Heart left ventricle (tissue), 16 donors: ENCODE measurements around the gene MAPK8. TPM values are rescaled to one million over a fixed set of nuclear protein-coding genes. Genes with fewer than 3 reads are reported as not detected.

Experiments
- ATAC-seq, 4 donors: fragments of 200-7000 bp; cut with Tn5 transposase; one replicate each; pipeline ENCODE4 v1.9.1; 2020 to 2022; ENCODE audit warnings: moderate library complexity in 4 of 4, mild to moderate bottlenecking in 3 of 4, moderate number of reproducible peaks in 1 of 4
- DNase-seq, 5 donors: peaks; one replicate each; pipeline ENCODE4 v3.0.0-alpha.2; 2020
- H3K27ac ChIP-seq, 12 donors: fragments of 200-600 bp; sonication (generic) in 4 of 12; one replicate each; pipeline versions ENCODE4 v1.5.0 to v1.8.0; 2016 to 2022; ENCODE audit warnings: mild to moderate bottlenecking in 2 of 12
- H3K27me3 ChIP-seq, 9 donors: fragments of 200-600 bp; sonication (generic) in 2 of 9; one replicate each; pipeline versions ENCODE4 v1.5.1 to v1.8.0; 2016 to 2022; ENCODE audit warnings: mild to moderate bottlenecking in 3 of 9
- H3K36me3 ChIP-seq, 9 donors: fragments of 200-600 bp; sonication (generic) in 2 of 9; one replicate each; pipeline versions ENCODE4 v1.5.0 to v1.8.0; 2018 to 2022; ENCODE audit warnings: mild to moderate bottlenecking in 2 of 9
- H3K4me1 ChIP-seq, 12 donors: fragments of 200-600 bp; sonication (generic) in 4 of 12; one replicate each; pipeline versions ENCODE4 v1.5.0 to v1.8.0; 2016 to 2022; ENCODE audit warnings: mild to moderate bottlenecking in 3 of 12
- H3K4me3 ChIP-seq, 12 donors: fragments of 200-600 bp; sonication (generic) in 4 of 12; one replicate each; pipeline versions ENCODE4 v1.5.0 to v1.8.0; 2017 to 2022; ENCODE audit warnings: mild to moderate bottlenecking in 9 of 12, moderate library complexity in 4 of 12
- H3K9me3 ChIP-seq, 12 donors: fragments of 200-600 bp; sonication (generic) in 4 of 12; one replicate each; pipeline versions ENCODE4 v1.5.0 to v1.8.0; 2016 to 2022; ENCODE audit warnings: mild to moderate bottlenecking in 1 of 12
- POLR2A ChIP-seq, 2 donors: fragments of 450-650 bp; IDR thresholded peaks; one replicate each; pipeline ENCODE4 v1.6.1; 2017; ENCODE audit warnings: antibody characterized with exemption in 2 of 2, mild to moderate bottlenecking in 2 of 2, moderate library complexity in 2 of 2
- WGBS, 4 donors: extraction: QIAGEN DNeasy Blood & Tissue Kit in 2 of 4; methylation state at CpG; one replicate each; pipeline versions ENCODE4 v1.1.5 to v1.1.7; 2013 to 2018; 5-methylcytosine and 5-hydroxymethylcytosine counted together
- intact Hi-C, 10 donors: fragments of 100-400 bp; cut with DNase I; formaldehyde crosslinking; loops; one replicate each; pipeline versions ENCODE4 v1.11.1 to v1.14.2; 2022
- polyA plus RNA-seq, 2 donors: library from polyadenylated mRNA; stranded (reverse); fragments of 200-250 nt; gene quantifications; one replicate each; pipeline ENCODE4 v1.2.3, GENCODE V29; 2013
- total RNA-seq, 9 donors: library from RNA; depleted of rRNA in 2 of 9; stranded (reverse); fragments of >200 nt in 2 of 9; fragmentation: NEBNext Ultra II Directional in 3 of 9; extraction: Animal tissue kit (Norgen Biotek cat#: 25700) in 3 of 9; gene quantifications; one replicate each; pipeline versions ENCODE4 v1.1.0 to v1.2.4, GENCODE V29; 2016 to 2023
- TF ChIP-seq, protein P1 (sequence below), 12 donors: fragments of 200-600 bp; sonication (generic) in 4 of 12; IDR thresholded peaks; one replicate each; pipeline versions ENCODE4 v1.5.0 to v1.8.0; 2018 to 2022; ENCODE audit warnings: antibody characterized with exemption in 12 of 12, mild to moderate bottlenecking in 5 of 12
- donor health status: ischemic (EF 13 %, LVEDD 7.1; RV severe dilation, severe dysfunction).
- donor health status: healthy with polysubstance abuse.
- donor health status: DM: no; HTN: yes; CAD: no.
- donor health status: DM: no; HTN: no; CAD: no.
- donor health status: ischemic (EF 25% LVEDD 6.9; RV normal size, moderate dysfunction).
- donor health status: ischemic (EF 25% LVEDD 5.7; RV mildly dilated, moderate dysfunction).
- donor health status: healthy.
- donor health status: DM: yes; HTN: yes; CAD: no.
- donor health status: ischemic (EF 35%, LVEDD 5.7; RV mildly dilated, moderate dysfunction).
- donor health status: nonischemic (EF 11% LVEDD 7.7; RV severe dilation, severe dysfunction).
- donor health status: DM: yes; HTN: yes; CAD: no.
- donor health status: PGD.
- donor health status: ischemic (EF 29% LVEDD 5.4; RV normal size, mild dysfunction).
- donor health status: nonischemic (EF 23%, LVEDD 6.1; RV moderate dilation, normal function).

MAPK8 gene
- total and polyA plus RNA-seq, 11 donors = 4.2 to 36.8 (median 31.0) TPM

- Histone ChIP-seq H3K4me1 (peaks cover 0 to 46% (median 22%) of the 10 kb centered on the region in 12 donors), H3K36me3 (no peaks in the 10 kb centered on the region), H3K4me3 (peak overlapping the region in 1 of 12 donors; percentile 35), H3K9me3 (no peaks in the 10 kb centered on the region), H3K27ac (no peak overlapping the region), H3K27me3 (peaks cover 0 to 5% (median 0%) of the 10 kb centered on the region in 9 donors)
- DNase-seq = no peak
- ATAC-seq = no peak
- TF ChIP-seq, protein P1, sequence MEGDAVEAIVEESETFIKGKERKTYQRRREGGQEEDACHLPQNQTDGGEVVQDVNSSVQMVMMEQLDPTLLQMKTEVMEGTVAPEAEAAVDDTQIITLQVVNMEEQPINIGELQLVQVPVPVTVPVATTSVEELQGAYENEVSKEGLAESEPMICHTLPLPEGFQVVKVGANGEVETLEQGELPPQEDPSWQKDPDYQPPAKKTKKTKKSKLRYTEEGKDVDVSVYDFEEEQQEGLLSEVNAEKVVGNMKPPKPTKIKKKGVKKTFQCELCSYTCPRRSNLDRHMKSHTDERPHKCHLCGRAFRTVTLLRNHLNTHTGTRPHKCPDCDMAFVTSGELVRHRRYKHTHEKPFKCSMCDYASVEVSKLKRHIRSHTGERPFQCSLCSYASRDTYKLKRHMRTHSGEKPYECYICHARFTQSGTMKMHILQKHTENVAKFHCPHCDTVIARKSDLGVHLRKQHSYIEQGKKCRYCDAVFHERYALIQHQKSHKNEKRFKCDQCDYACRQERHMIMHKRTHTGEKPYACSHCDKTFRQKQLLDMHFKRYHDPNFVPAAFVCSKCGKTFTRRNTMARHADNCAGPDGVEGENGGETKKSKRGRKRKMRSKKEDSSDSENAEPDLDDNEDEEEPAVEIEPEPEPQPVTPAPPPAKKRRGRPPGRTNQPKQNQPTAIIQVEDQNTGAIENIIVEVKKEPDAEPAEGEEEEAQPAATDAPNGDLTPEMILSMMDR (IDR thresholded peaks at IDR 0.05) = no peak
- no peak for TF ChIP-seq POLR2A (IDR thresholded peaks at IDR 0.05)
- 14 to 55% (median 22%) methylated on average over 6 to 43 of the region's 43 CpGs for WGBS, 4 donors
- intact Hi-C loops = no loop called here
These were observed 160.2 kb downstream of the MAPK8 start for GRCh38 chr10:48466611-48467240.

- intact Hi-C loops = no loop called here
These were observed 161.2 kb downstream of the MAPK8 start for GRCh38 chr10:48467669-48468068.

DNA sequence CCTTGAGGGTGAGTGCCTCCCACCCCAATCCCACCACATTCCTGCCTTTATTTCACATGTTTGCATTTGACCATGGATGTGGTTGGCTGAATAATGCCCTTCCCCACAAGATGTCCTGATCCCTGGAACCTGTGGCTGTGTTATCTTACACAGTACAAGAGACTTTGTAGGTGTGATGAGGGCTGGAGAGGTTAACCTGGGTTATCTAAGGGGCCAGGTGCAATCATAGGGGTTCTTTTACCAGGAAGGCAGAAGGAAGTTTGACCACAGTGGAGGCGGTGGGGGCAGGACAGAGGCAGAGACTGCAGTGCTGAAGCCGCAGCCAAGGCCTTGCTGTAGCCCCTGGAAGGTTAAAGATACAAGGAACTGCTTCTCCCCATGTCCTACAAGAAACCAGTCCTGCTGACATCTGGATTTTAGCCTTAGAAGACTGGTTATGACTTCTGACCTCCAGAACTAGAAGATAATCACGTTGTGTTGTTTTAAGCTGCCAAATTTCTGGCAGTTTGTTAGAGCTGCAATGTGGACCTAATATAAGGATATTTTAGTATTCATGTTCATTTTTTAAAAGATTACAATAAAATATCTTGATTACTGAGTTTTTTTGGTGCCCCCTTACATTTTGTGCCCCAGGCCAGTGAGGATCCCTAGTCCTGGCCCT is 161.8 kb downstream of the MAPK8 start:
- DNase-seq = no peak
- ATAC-seq = no peak
- Histone ChIP-seq H3K4me3 (no peak overlapping the region), H3K27ac (no peak overlapping the region), H3K36me3 (no peaks in the 10 kb centered on the region), H3K4me1 (peaks cover 0 to 46% (median 22%) of the 10 kb centered on the region in 12 donors), H3K27me3 (peaks cover 0 to 5% (median 0%) of the 10 kb centered on the region in 9 donors), H3K9me3 (no peaks in the 10 kb centered on the region)
- TF ChIP-seq, protein P1 (IDR thresholded peaks at IDR 0.05) = no peak
- no peak for TF ChIP-seq POLR2A (IDR thresholded peaks at IDR 0.05)
- intact Hi-C loops = no loop called here
- WGBS, 4 donors = 74 to 88% (median 76%) methylated on average over 3 of the region's 3 CpGs

More at GRCh38 chr10:48467669-48468068, 161.2 kb downstream of the MAPK8 start:
- Histone ChIP-seq H3K36me3 (no peaks in the 10 kb centered on the region), H3K4me1 (peaks cover 0 to 46% (median 22%) of the 10 kb centered on the region in 12 donors), H3K27ac (no peak overlapping the region), H3K27me3 (peaks cover 0 to 5% (median 0%) of the 10 kb centered on the region in 9 donors), H3K9me3 (no peaks in the 10 kb centered on the region), H3K4me3 (no peak overlapping the region)
- DNase-seq = no peak
- no peak for ATAC-seq
- 84 to 90% (median 89%) methylated on average over 4 of the region's 4 CpGs for WGBS, 4 donors
- TF ChIP-seq, protein P1 (IDR thresholded peaks at IDR 0.05) = no peak
- TF ChIP-seq POLR2A (IDR thresholded peaks at IDR 0.05) = no peak

- TF ChIP-seq POLR2A (IDR thresholded peaks at IDR 0.05) = no peak
- TF ChIP-seq, protein P1 (IDR thresholded peaks at IDR 0.05) = no peak
- H3K9me3 ChIP-seq = no peaks in the 10 kb centered on the region
- peaks cover 0 to 39% (median 20%) of the 10 kb centered on the region in 12 donors for H3K4me1 ChIP-seq
- ATAC-seq (no peak), DNase-seq (peak in 1 of 5 donors; percentile 11)
- peaks cover 0 to 5% (median 0%) of the 10 kb centered on the region in 9 donors for H3K27me3 ChIP-seq
- no peak overlapping the region for H3K27ac ChIP-seq
- no peak overlapping the region for H3K4me3 ChIP-seq
- intact Hi-C loops = no loop called here
- WGBS, 4 donors = 93 to 100% (median 97%) methylated on average over 1 to 3 of the region's 3 CpGs
- no peaks in the 10 kb centered on the region for H3K36me3 ChIP-seq
These were observed 162.5 kb downstream of the MAPK8 start for GRCh38 chr10:48468866-48469511.
